ENCODE data around the gene RAB3C.

The RAB3C gene

DNA sequence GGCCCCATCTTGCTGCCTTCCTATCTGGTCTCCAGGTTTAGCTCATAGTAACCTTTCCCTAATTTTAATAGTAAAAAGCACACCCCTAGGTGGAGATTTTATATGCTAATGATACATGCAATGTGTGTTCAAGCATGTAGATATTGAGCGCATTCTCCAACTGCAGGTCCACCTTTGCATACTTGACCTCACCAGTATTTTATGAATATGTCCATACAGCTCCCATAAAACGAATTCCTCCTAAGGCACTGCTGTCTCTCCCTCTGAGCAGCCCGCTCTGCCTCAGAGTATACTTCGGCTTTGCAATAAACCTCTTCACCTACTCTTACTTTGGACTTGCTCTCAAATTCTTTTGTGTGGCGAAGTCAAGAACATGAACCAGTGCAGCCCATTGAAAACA lies 153.3 kb downstream of the RAB3C start:
- TF ChIP-seq, protein P1, sequence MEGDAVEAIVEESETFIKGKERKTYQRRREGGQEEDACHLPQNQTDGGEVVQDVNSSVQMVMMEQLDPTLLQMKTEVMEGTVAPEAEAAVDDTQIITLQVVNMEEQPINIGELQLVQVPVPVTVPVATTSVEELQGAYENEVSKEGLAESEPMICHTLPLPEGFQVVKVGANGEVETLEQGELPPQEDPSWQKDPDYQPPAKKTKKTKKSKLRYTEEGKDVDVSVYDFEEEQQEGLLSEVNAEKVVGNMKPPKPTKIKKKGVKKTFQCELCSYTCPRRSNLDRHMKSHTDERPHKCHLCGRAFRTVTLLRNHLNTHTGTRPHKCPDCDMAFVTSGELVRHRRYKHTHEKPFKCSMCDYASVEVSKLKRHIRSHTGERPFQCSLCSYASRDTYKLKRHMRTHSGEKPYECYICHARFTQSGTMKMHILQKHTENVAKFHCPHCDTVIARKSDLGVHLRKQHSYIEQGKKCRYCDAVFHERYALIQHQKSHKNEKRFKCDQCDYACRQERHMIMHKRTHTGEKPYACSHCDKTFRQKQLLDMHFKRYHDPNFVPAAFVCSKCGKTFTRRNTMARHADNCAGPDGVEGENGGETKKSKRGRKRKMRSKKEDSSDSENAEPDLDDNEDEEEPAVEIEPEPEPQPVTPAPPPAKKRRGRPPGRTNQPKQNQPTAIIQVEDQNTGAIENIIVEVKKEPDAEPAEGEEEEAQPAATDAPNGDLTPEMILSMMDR (IDR thresholded peaks at IDR 0.05; ENCODE audit: low read depth, low read length): no peak
- in situ Hi-C loops (cut with HindIII; ENCODE audit: low sequenced_read_pairs): no loop called here
- DNase-seq (ENCODE audit: low read depth, low spot score): no peak
- no peak overlapping the region for H3K4me3 ChIP-seq (ENCODE audit: low read depth, low read length)

GRCh38 chr5:58737671-58738070 lies 154.8 kb downstream of the RAB3C start:
- no peak overlapping the region for H3K4me3 ChIP-seq (ENCODE audit: low read depth, low read length)
- no peak for DNase-seq (ENCODE audit: low read depth, low spot score)
- in situ Hi-C loops (cut with HindIII; ENCODE audit: low sequenced_read_pairs): no loop called here
- TF ChIP-seq, protein P1 (IDR thresholded peaks at IDR 0.05; ENCODE audit: low read depth, low read length): no peak

DNA sequence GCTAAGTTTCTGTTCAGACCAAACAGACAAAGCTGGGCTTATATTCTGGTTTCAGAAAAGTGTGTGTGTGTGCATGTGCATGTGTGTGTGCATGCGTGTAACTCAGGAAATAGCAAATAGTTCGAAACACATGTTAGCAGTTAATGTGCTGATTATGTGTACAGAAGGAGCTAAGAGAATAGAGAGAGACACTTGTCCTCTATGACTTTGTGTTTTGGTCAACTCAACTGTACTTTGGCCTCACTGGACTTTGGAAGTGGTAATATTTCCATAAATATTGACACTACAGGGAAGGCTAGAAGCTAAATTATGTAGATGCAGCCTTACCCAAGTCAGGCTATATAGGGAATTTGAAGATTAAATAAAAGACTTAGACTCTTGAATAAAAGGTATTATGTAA lies 155.5 kb downstream of the RAB3C start:
- TF ChIP-seq, protein P1 (IDR thresholded peaks at IDR 0.05; ENCODE audit: low read depth, low read length): no peak
- in situ Hi-C loops (cut with HindIII; ENCODE audit: low sequenced_read_pairs): no loop called here
- no peak for DNase-seq (ENCODE audit: low read depth, low spot score)
- H3K4me3 ChIP-seq (ENCODE audit: low read depth, low read length): no peak overlapping the region

DNA sequence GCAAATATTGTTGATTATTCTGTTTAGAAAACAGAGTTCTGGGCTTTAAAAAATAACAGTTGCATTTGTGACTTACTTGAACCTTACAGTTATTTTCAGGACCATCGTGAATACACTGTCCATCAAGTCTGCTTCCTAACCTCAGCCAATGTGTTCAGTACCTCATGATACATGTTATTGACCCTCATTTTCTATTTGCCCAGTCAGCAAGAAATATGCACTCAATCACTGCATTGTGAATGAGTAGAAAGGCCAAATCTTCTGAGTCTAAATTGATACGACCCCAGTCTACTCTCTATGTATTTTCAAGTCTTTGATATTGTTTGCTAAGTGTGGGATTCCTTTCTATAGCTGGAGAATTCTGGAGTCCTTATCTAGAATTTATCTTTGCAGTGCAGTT lies 156.2 kb downstream of the RAB3C start:
- TF ChIP-seq, protein P1 (IDR thresholded peaks at IDR 0.05; ENCODE audit: low read depth, low read length): no peak
- in situ Hi-C loops (cut with HindIII; ENCODE audit: low sequenced_read_pairs): no loop called here
- no peak overlapping the region for H3K4me3 ChIP-seq (ENCODE audit: low read depth, low read length)
- no peak for DNase-seq (ENCODE audit: low read depth, low spot score)

DNA sequence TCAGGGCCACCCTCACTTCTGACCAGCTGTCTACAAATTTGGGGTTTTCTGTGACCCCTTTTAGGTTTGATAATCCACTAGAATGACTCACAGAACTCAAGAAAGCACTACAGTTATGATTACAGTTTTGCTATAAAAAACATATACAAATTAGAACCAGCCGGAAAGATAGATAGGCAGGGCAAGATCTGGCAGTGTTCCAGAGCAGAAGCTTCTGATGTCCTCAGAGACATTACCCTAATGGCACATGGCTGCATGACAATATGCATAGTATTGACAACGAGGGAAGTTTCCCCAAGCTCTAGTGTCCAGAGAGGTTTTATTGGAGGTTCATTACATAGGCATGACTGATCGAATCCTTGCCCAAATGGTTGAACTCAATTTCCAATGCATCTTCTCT lies 158.1 kb downstream of the RAB3C start:
- in situ Hi-C loops (cut with HindIII; ENCODE audit: low sequenced_read_pairs): no loop called here
- TF ChIP-seq, protein P1 (IDR thresholded peaks at IDR 0.05; ENCODE audit: low read depth, low read length): no peak
- no peak for DNase-seq (ENCODE audit: low read depth, low spot score)
- no peak overlapping the region for H3K4me3 ChIP-seq (ENCODE audit: low read depth, low read length)

DNA sequence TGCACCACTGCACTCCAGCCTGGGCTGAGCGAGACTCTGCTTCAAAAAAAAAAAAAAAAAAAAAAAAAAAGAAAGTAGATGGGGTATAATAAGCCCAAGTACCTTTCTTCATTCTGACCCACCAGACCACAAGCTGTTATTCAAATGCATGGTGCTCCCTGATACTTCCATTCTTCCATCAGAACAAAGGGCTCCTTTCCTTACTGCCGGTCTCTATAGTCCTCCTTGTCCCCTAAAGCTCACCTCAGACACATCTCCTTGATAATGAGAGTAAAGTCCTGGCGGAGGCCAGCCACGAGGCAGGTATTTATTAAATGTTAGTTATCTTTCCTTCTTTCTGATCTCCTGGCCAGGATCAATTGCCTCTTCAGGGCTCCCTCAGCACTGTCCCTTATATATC lies 162.5 kb downstream of the RAB3C start:
- in situ Hi-C loops (cut with HindIII; ENCODE audit: low sequenced_read_pairs): no loop called here

More for the DNA sequence above, 162.5 kb downstream of the RAB3C start:
- DNase-seq (ENCODE audit: low read depth, low spot score): no peak
- TF ChIP-seq, protein P1 (IDR thresholded peaks at IDR 0.05; ENCODE audit: low read depth, low read length): no peak
- no peak overlapping the region for H3K4me3 ChIP-seq (ENCODE audit: low read depth, low read length)
